ENCODE results near the gene NGFR.

NGFR gene

DNA sequence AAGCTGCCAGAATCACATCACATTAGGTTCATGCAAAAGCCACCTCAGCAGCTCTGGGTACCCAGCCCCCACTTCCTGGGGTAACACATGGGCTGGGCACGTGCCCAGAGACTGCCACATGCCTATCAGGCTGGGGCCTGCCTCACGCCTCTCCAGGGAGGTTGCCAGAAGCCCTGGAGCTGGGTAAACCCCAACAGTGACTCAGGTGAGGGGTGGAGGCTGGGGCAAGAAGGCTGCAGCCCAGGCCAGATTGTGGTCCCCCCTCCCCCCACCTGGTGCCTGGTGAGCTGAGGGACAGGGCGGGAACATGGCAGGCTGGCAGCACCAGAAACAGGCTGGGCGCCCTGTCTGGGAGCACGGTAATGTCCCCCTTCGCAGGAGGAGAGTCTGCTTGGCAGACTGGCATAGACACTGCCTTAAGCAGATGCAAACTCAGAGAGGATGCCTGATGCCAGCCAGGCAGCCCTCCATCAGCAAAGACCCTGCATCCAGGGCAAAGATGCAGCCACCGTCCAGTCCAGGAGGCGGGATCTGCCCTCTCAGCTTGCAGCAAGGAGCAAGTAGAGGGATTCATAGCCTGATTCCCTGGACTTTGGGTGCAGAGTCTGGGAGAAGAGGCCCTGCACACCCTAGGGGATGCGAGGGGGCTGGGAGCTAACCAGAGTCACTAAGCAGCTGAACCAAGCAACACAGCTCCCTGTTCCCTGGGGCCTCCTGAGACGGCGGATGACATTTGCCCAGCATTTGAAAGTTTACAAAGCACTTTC is 28.8 kb downstream of the NGFR start:
- Mint-ChIP-seq H3K4me3 (peak overlapping the region in 1 of 3 experiments; percentile 34), H3K27me3 (ENCODE audit: low read depth) (no peaks in the 10 kb centered on the region), H3K27ac (peak overlapping the region; percentile 87 to 99 (median 97)), H3K36me3 (ENCODE audit: low read depth) (no peaks in the 10 kb centered on the region), H3K4me1 (peaks cover 77% of the 10 kb centered on the region), H3K9me3 (no peaks in the 10 kb centered on the region)
- TF ChIP-seq, protein P1, sequence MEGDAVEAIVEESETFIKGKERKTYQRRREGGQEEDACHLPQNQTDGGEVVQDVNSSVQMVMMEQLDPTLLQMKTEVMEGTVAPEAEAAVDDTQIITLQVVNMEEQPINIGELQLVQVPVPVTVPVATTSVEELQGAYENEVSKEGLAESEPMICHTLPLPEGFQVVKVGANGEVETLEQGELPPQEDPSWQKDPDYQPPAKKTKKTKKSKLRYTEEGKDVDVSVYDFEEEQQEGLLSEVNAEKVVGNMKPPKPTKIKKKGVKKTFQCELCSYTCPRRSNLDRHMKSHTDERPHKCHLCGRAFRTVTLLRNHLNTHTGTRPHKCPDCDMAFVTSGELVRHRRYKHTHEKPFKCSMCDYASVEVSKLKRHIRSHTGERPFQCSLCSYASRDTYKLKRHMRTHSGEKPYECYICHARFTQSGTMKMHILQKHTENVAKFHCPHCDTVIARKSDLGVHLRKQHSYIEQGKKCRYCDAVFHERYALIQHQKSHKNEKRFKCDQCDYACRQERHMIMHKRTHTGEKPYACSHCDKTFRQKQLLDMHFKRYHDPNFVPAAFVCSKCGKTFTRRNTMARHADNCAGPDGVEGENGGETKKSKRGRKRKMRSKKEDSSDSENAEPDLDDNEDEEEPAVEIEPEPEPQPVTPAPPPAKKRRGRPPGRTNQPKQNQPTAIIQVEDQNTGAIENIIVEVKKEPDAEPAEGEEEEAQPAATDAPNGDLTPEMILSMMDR (IDR thresholded peaks at IDR 0.05; ENCODE audit: unreplicated experiment in 3 of 3), result no peak

DNA sequence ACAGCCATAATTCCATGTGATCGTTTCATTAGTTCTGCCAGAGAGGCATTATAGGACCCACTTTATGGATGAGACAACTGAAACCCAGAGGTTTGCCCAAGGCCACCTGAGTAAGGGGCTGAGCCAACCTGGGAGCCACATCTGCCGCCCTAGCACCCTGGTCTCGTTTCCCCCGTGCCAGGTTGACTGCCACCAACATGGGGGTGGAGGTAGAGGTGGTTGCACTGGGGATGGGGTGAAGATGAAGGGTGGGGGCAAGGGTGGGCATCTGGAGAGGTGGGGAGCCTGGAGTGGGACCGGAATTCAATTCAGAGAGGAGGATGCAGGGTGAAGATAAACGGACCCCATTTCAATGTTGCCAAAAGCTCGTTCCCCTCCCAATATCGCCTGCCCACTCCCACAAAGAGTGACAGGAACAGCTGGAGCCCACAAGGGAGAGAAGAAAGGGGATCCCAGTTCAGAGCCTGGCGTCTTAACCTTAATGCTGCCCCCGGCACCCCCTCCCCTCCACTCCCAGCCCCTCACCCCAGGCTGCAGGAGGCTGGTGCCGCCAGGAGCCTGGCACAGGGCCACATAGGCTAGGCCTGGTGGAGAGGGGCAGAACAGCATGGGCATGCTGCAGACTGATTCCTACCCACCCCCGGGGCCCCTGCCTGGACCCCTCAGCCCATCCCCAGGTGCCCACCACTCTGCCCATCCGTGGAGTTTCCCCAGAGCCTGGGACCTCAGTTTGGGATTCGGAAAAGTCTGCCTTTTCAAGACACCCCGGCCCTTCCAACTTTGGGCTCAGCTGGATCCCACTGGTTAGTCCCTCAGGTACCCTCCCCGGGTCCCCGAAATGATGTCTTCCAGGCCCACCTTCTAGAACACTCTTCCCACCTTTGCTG is 29.6 kb downstream of the NGFR start:
- Mint-ChIP-seq H3K27ac (peak overlapping the region; percentile 52 to 92 (median 84)), H3K4me3 (no peak overlapping the region), H3K27me3 (ENCODE audit: low read depth) (no peaks in the 10 kb centered on the region), H3K9me3 (no peaks in the 10 kb centered on the region), H3K36me3 (ENCODE audit: low read depth) (no peaks in the 10 kb centered on the region), H3K4me1 (peaks cover 77% of the 10 kb centered on the region)
- TF ChIP-seq, protein P1 (IDR thresholded peaks at IDR 0.05; ENCODE audit: unreplicated experiment in 3 of 3), result no peak

DNA sequence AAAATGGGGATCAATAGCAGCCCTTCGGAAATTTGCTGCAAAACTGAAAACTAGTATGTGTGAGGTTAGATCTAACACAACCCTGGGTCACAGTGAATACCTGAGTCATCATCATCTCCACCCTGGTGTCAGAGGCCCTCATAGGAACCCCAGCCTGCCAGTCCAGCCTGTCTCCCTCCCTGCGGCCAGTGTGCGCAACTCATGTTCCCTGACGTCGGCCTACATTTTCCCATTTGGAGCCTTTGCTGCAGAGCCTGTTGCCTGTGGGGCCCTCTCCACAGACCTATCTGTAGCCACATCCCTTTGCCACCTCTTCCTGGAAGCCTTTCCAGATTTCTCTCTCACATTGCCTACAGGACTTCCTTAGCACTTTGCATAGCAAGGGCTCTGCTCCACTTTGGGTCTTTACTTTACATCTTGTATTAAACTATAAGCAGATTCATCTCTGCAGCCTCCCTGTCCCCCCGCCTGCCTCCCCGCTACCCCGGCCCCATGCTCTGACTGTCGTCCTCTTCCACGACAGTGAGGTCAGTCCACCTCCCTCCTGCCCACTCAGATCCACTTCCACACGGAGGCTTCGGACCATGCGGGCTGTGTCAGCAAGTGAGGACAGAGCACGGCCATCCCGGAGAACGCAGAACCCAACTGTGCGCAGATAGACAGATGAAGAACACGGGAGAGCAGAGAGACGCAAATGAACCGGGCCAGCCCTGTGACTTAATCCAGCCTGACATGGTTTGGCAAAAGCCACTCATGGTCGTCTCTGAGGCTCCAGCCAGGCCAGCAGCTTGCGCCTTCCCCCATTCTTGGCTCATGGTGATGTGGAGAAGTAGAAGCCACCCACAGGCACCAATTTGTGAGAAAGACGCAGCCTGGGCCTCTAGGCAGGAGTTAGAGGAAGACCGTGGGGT is 31.0 kb downstream of the NGFR start:
- Mint-ChIP-seq H3K27me3 (ENCODE audit: low read depth) (no peaks in the 10 kb centered on the region), H3K9me3 (no peaks in the 10 kb centered on the region), H3K27ac (peak overlapping the region; percentile 79 to 92 (median 84)), H3K36me3 (ENCODE audit: low read depth) (no peaks in the 10 kb centered on the region), H3K4me1 (peaks cover 71% of the 10 kb centered on the region), H3K4me3 (peak overlapping the region in 1 of 3 experiments; percentile 33)
- TF ChIP-seq, protein P1 (IDR thresholded peaks at IDR 0.05; ENCODE audit: unreplicated experiment in 3 of 3), result no peak

GRCh38 chr17:49527927-49528651 is 33.0 kb downstream of the NGFR start:
- Mint-ChIP-seq H3K36me3 (ENCODE audit: low read depth) (no peaks in the 10 kb centered on the region), H3K4me1 (peaks cover 61% of the 10 kb centered on the region), H3K27me3 (ENCODE audit: low read depth) (peaks cover 6% of the 10 kb centered on the region), H3K9me3 (no peaks in the 10 kb centered on the region), H3K4me3 (no peak overlapping the region), H3K27ac (peak overlapping the region; percentile 71 to 84 (median 79))
- TF ChIP-seq, protein P1 (IDR thresholded peaks at IDR 0.05; ENCODE audit: unreplicated experiment in 3 of 3), result no peak

DNA sequence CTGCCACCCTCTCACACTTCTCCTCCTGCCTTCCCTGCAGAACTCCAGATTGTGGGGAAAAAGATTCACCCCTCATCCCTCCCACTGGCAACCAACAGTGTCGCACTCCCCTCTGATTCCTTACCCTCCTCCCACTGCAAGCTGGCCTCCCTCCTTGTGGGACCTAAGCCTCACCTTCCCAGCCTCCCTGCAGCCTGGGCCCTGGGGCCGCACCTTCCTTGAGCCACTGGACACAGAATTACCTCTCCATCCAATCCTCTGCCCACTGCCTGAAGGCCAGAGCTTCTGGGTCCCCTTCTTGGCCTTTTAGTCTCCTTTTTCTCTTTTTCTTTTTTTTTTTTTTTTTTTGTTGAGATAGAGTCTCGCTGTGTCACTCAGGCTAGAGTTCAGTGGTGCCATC is 33.9 kb downstream of the NGFR start:
- Mint-ChIP-seq H3K36me3 (ENCODE audit: low read depth) (no peaks in the 10 kb centered on the region), H3K9me3 (no peaks in the 10 kb centered on the region), H3K27me3 (ENCODE audit: low read depth) (peaks cover 6% of the 10 kb centered on the region), H3K4me3 (peak overlapping the region in 1 of 3 experiments; percentile 27), H3K4me1 (peaks cover 56% of the 10 kb centered on the region), H3K27ac (peak overlapping the region; percentile 71 to 84 (median 79))
- TF ChIP-seq, protein P1 (IDR thresholded peaks at IDR 0.05; ENCODE audit: unreplicated experiment in 3 of 3), result no peak

Measured in nephron (organoid).